ENCODE results near the gene CKLF.
"Not testable (repeated sequence)": the region's sequence is repeated elsewhere in the genome, so short reads cannot be mapped to it uniquely, and the experiment has no call there.

CKLF gene

DNA sequence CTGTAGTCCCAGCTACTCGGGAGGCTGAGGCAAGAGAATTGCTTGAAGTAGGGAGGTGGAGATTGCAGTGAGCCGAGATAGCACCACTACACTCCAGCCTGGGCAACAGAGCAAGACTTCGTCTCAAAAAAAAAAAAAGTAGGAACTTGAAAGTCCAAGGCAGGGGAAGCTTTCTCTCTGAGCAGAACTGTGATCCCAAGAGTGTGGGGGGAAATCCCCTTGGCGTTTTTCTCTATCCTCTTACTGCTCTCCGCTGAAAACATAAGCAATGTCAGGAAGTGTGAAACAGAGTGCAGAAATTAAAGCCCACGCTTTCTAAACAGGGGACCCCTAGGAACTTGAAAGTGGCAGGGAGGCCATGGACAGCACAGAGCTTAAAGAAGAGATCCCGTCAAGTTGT is 42.4 kb downstream of the CKLF start:
- Histone ChIP-seq H3K4me3 (ENCODE audit: low read depth, low read length, poor library complexity, severe bottlenecking) (no peak overlapping the region), H3K9ac (ENCODE audit: low read length) (no peak overlapping the region), H3K9me2 (ENCODE audit: low read depth, low read length) (no peaks in the 10 kb centered on the region), H3K36me3 (ENCODE audit: insufficient read depth, low read length) (no peaks in the 10 kb centered on the region), H3F3A (ENCODE audit: insufficient read depth, low read length) (no peaks in the 10 kb centered on the region), H3K4me1 (ENCODE audit: insufficient read depth, low read length, severe bottlenecking) (peaks cover 8% of the 10 kb centered on the region), H3K4me2 (ENCODE audit: low read length) (no peak overlapping the region), H4K20me1 (ENCODE audit: insufficient read depth, low read length) (no peaks in the 10 kb centered on the region), H3K27ac (ENCODE audit: low read depth, low read length, poor library complexity, severe bottlenecking) (no peak overlapping the region), H3K27me3 (ENCODE audit: insufficient read depth, low read length) (peaks cover 4% of the 10 kb centered on the region; the same call in 1 of the 2 replicates), H3K79me2 (ENCODE audit: insufficient read depth, low read length) (no peaks in the 10 kb centered on the region), H3K9me3 (ENCODE audit: low read length) (no peaks in the 10 kb centered on the region), H2AFZ (ENCODE audit: low read length) (no peak overlapping the region)
- TF ChIP-seq EZH2 (IDR thresholded peaks at IDR 0.05; ENCODE audit: borderline replicate concordance, low read length), result no peak
- TF ChIP-seq, protein P1, sequence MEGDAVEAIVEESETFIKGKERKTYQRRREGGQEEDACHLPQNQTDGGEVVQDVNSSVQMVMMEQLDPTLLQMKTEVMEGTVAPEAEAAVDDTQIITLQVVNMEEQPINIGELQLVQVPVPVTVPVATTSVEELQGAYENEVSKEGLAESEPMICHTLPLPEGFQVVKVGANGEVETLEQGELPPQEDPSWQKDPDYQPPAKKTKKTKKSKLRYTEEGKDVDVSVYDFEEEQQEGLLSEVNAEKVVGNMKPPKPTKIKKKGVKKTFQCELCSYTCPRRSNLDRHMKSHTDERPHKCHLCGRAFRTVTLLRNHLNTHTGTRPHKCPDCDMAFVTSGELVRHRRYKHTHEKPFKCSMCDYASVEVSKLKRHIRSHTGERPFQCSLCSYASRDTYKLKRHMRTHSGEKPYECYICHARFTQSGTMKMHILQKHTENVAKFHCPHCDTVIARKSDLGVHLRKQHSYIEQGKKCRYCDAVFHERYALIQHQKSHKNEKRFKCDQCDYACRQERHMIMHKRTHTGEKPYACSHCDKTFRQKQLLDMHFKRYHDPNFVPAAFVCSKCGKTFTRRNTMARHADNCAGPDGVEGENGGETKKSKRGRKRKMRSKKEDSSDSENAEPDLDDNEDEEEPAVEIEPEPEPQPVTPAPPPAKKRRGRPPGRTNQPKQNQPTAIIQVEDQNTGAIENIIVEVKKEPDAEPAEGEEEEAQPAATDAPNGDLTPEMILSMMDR (IDR thresholded peaks at IDR 0.05; ENCODE audit: low read length), result no peak

DNA sequence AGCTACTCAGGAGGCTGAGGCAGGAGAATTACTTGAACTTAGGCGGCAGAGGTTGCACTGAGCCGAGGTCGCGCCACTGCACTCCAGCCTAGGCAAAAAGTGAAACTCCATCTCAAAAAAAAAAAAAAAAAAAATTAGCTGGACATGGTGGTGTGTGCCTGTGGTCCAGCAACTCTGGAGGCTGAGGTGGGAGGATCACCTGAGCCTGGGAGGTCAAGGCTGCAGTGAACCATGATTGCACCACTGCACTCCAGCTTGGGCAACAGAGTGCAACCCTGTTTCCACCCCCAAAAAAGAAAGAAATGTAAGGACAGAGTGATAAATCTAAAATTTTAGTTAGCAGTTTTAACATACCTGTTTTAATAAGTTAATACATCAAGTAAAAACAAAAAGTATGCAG is 44.2 kb downstream of the CKLF start:
- not testable (repeated sequence) for H3K79me2 ChIP-seq (ENCODE audit: insufficient read depth, low read length); H3K9ac ChIP-seq (ENCODE audit: low read length); H3K9me2 ChIP-seq (ENCODE audit: low read depth, low read length); H3K27me3 ChIP-seq (ENCODE audit: insufficient read depth, low read length); H3K4me1 ChIP-seq (ENCODE audit: insufficient read depth, low read length, severe bottlenecking); H4K20me1 ChIP-seq (ENCODE audit: insufficient read depth, low read length); H2AFZ ChIP-seq (ENCODE audit: low read length); H3F3A ChIP-seq (ENCODE audit: insufficient read depth, low read length); H3K4me3 ChIP-seq (ENCODE audit: low read depth, low read length, poor library complexity, severe bottlenecking); H3K27ac ChIP-seq (ENCODE audit: low read depth, low read length, poor library complexity, severe bottlenecking); H3K36me3 ChIP-seq (ENCODE audit: insufficient read depth, low read length); H3K4me2 ChIP-seq (ENCODE audit: low read length); H3K9me3 ChIP-seq (ENCODE audit: low read length)

DNA sequence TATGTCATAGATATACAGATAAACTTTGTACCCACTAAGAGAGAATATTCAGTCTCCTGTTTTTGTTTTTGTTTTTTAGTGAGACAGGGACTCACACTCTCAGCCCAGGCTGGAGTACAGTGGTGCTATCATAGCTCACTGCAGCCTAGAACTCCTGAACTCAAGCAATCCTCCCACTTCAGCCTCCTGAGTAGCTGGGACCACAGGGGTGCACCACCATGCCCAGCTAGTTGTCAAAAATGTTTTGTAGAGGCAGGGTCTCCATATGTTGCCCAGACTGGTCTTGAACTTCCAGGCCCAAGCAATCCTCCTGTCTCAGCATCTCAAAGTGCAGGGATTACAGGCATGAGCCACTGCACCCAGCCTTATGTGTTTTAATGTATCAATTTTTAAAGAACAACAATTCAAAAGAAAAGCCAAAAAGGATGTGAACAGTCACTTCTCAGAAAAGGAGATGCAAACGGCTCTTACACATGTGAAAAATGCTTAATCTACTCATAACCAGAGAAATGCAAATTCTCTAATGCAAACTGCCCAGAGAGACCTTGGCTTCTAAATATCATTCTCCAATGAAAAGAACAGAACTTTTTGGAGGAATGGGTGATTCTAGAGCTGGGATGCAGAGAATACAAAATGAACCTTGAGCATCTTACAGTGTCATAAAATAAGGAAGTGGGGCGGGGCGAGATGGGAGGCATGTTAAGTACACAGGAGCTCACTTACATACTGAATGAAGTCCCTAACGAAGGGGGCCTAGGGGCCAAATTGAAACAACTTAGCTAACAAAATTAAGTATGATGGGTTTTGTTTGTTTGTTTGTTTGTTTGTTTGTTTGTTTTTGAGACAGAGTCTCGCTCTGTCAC is 44.8 kb downstream of the CKLF start:
- TF ChIP-seq EZH2 (IDR thresholded peaks at IDR 0.05; ENCODE audit: borderline replicate concordance, low read length), result no peak
- TF ChIP-seq, protein P1 (IDR thresholded peaks at IDR 0.05; ENCODE audit: low read length), result no peak
- no peak overlapping the region for H3K9ac ChIP-seq (ENCODE audit: low read length)
- H3K36me3 ChIP-seq (ENCODE audit: insufficient read depth, low read length), result no peaks in the 10 kb centered on the region; the same call in 1 of the 2 replicates
- no peaks in the 10 kb centered on the region for H3K9me2 ChIP-seq (ENCODE audit: low read depth, low read length)
- H3F3A ChIP-seq (ENCODE audit: insufficient read depth, low read length), result no peaks in the 10 kb centered on the region
- H3K4me1 ChIP-seq (ENCODE audit: insufficient read depth, low read length, severe bottlenecking), result no peaks in the 10 kb centered on the region
- no peaks in the 10 kb centered on the region for H4K20me1 ChIP-seq (ENCODE audit: insufficient read depth, low read length)
- H3K27me3 ChIP-seq (ENCODE audit: insufficient read depth, low read length), result peaks cover 4% of the 10 kb centered on the region; the same call in 1 of the 2 replicates
- no peak overlapping the region for H2AFZ ChIP-seq (ENCODE audit: low read length)
- no peak overlapping the region for H3K27ac ChIP-seq (ENCODE audit: low read depth, low read length, poor library complexity, severe bottlenecking)
- H3K79me2 ChIP-seq (ENCODE audit: insufficient read depth, low read length), result no peaks in the 10 kb centered on the region
- no peak overlapping the region for H3K4me2 ChIP-seq (ENCODE audit: low read length)
- H3K4me3 ChIP-seq (ENCODE audit: low read depth, low read length, poor library complexity, severe bottlenecking), result no peak overlapping the region
- H3K9me3 ChIP-seq (ENCODE audit: low read length), result peaks cover 8% of the 10 kb centered on the region; the same call in 1 of the 2 replicates
